KOPT-K1 (cell line): ENCODE results near the gene ASZ1.

Experiments
- H3K27ac ChIP-seq: fragments of 200-600 bp; sonication (generic); 2 replicates; pipeline ENCODE4 v1.5.1; 2016; ENCODE audit warnings: antibody characterized with exemption, mild to moderate bottlenecking, low read depth, low read length; ENCODE audit not compliant: poor library complexity, severe bottlenecking
- H3K36me3 ChIP-seq: fragments of 200-600 bp; sonication (generic); 2 replicates; pipeline ENCODE4 v1.5.1; 2017; ENCODE audit warnings: antibody characterized with exemption, mild to moderate bottlenecking, low read length, moderate library complexity; ENCODE audit not compliant: insufficient read depth
- H3K9me3 ChIP-seq: fragments of 200-600 bp; sonication (generic); 2 replicates; pipeline ENCODE4 v1.5.1; 2017; ENCODE audit warnings: antibody characterized with exemption, low read length, mild to moderate bottlenecking; ENCODE audit not compliant: insufficient read depth, poor library complexity, severe bottlenecking

Gene ASZ1

GRCh38 chr7:117333168-117333567, 94.1 kb downstream of the ASZ1 start:
- H3K36me3 ChIP-seq = no peaks in the 10 kb centered on the region
- no peak overlapping the region for H3K27ac ChIP-seq
- H3K9me3 ChIP-seq = no peaks in the 10 kb centered on the region

GRCh38 chr7:117332031-117332430, 95.3 kb downstream of the ASZ1 start:
- Histone ChIP-seq H3K36me3 (no peaks in the 10 kb centered on the region), H3K27ac (no peak overlapping the region), H3K9me3 (no peaks in the 10 kb centered on the region)

GRCh38 chr7:117325836-117326235, 101.5 kb downstream of the ASZ1 start:
- Histone ChIP-seq H3K36me3 (no peaks in the 10 kb centered on the region), H3K9me3 (peaks cover 28% of the 10 kb centered on the region), H3K27ac (no peak overlapping the region)

GRCh38 chr7:117324960-117325359, 102.3 kb downstream of the ASZ1 start:
- Histone ChIP-seq H3K9me3 (peaks cover 28% of the 10 kb centered on the region), H3K36me3 (no peaks in the 10 kb centered on the region), H3K27ac (no peak overlapping the region)

- Histone ChIP-seq H3K36me3 (no peaks in the 10 kb centered on the region), H3K27ac (no peak overlapping the region), H3K9me3 (peaks cover 28% of the 10 kb centered on the region)
Measured at GRCh38 chr7:117323851-117324711, 103.2 kb downstream of the ASZ1 start.

GRCh38 chr7:117323305-117323850, 103.9 kb downstream of the ASZ1 start:
- Histone ChIP-seq H3K27ac (no peak overlapping the region), H3K36me3 (no peaks in the 10 kb centered on the region), H3K9me3 (peaks cover 28% of the 10 kb centered on the region)

GRCh38 chr7:117322741-117323304, 104.5 kb downstream of the ASZ1 start, which contains the start of gene WNT2:
TSS of gene WNT2 (minus strand) at chr7:117323058. CDS start at chr7:117322989, 69 bp downstream.
- Histone ChIP-seq H3K9me3 (peaks cover 28% of the 10 kb centered on the region), H3K36me3 (no peaks in the 10 kb centered on the region), H3K27ac (no peak within 1 kb of the TSS)

GRCh38 chr7:117320523-117320922, 106.8 kb downstream of the ASZ1 start:
- Histone ChIP-seq H3K9me3 (peaks cover 28% of the 10 kb centered on the region), H3K27ac (no peak overlapping the region), H3K36me3 (no peaks in the 10 kb centered on the region)

- Histone ChIP-seq H3K36me3 (no peaks in the 10 kb centered on the region), H3K27ac (no peak overlapping the region), H3K9me3 (peaks cover 23% of the 10 kb centered on the region)
Measured at GRCh38 chr7:117319181-117319580, 108.1 kb downstream of the ASZ1 start.

- no peaks in the 10 kb centered on the region for H3K9me3 ChIP-seq
- no peaks in the 10 kb centered on the region for H3K36me3 ChIP-seq
- no peak overlapping the region for H3K27ac ChIP-seq
Measured at GRCh38 chr7:117313582-117313981, 113.7 kb downstream of the ASZ1 start.
